ENCODE measurements around the gene JMJD8. TPM values are rescaled to one million over a fixed set of nuclear protein-coding genes. Genes with fewer than 3 reads are reported as not detected.

JMJD8 gene
- total RNA-seq, 4 donors from 2014 or later = 83.1 to 119 (median 101) TPM

- Histone ChIP-seq H3K9me3 (no peaks in the 10 kb centered on the region), H3K4me1 (peaks cover 0 to 75% (median 47%) of the 10 kb centered on the region in 4 donors), H3K27ac (peak overlapping the region in 2 of 4 donors; percentile 88), H3K4me3 (no peak overlapping the region), H3K27me3 (no peaks in the 10 kb centered on the region), H3K36me3 (no peaks in the 10 kb centered on the region)
- WGBS, 2 donors = 62 to 77% methylated on average over 6 of the region's 6 CpGs
- no peak for DNase-seq (ENCODE audit: low spot score in 2 of 2)
- TF ChIP-seq EP300 (IDR thresholded peaks at IDR 0.05) = no peak
- no peak for TF ChIP-seq CTCF (IDR thresholded peaks at IDR 0.05)
- TF ChIP-seq POLR2A (IDR thresholded peaks at IDR 0.05) = no peak
Observed at GRCh38 chr16:718922-719321, 34.8 kb upstream of the JMJD8 start.

GRCh38 chr16:718389-718788 lies 34.3 kb upstream of the JMJD8 start:
- TF ChIP-seq CTCF (IDR thresholded peaks at IDR 0.05) (no peak), POLR2A (IDR thresholded peaks at IDR 0.05) (no peak), EP300 (IDR thresholded peaks at IDR 0.05) (no peak)
- Histone ChIP-seq H3K36me3 (no peaks in the 10 kb centered on the region), H3K4me3 (no peak overlapping the region), H3K27me3 (no peaks in the 10 kb centered on the region), H3K27ac (peak overlapping the region in 3 of 4 donors; percentile 60 to 88 (median 88)), H3K4me1 (peaks cover 0 to 77% (median 47%) of the 10 kb centered on the region in 4 donors), H3K9me3 (no peaks in the 10 kb centered on the region)
- DNase-seq (ENCODE audit: low spot score in 2 of 2) = no peak
- WGBS, 2 donors = 57 to 85% methylated on average over 6 to 8 of the region's 9 CpGs

- 35 to 57% methylated on average over 21 to 25 of the region's 32 CpGs for WGBS, 2 donors
- H3K27ac ChIP-seq = peak overlapping the region in 3 of 4 donors; percentile 60 to 88 (median 88)
- peaks cover 0 to 77% (median 47%) of the 10 kb centered on the region in 4 donors for H3K4me1 ChIP-seq
- DNase-seq (ENCODE audit: low spot score in 2 of 2) = no peak
- no peak for TF ChIP-seq EP300 (IDR thresholded peaks at IDR 0.05)
- no peak for TF ChIP-seq CTCF (IDR thresholded peaks at IDR 0.05)
- no peak for TF ChIP-seq POLR2A (IDR thresholded peaks at IDR 0.05)
- H3K36me3 ChIP-seq = no peaks in the 10 kb centered on the region
- no peaks in the 10 kb centered on the region for H3K9me3 ChIP-seq
- H3K27me3 ChIP-seq = no peaks in the 10 kb centered on the region
- H3K4me3 ChIP-seq = peak overlapping the region in 1 of 4 donors; percentile 89
Observed at GRCh38 chr16:717450-718245, 33.5 kb upstream of the JMJD8 start.

GRCh38 chr16:716768-717325 lies 32.7 kb upstream of the JMJD8 start:
- WGBS, 2 donors = 52 to 76% methylated on average over 21 to 28 of the region's 29 CpGs
- Histone ChIP-seq H3K9me3 (no peaks in the 10 kb centered on the region), H3K4me3 (peak overlapping the region in 3 of 4 donors; percentile 49 to 89 (median 68)), H3K27ac (peak overlapping the region; percentile 46 to 88 (median 72)), H3K4me1 (peaks cover 0 to 74% (median 46%) of the 10 kb centered on the region in 4 donors), H3K27me3 (no peaks in the 10 kb centered on the region), H3K36me3 (no peaks in the 10 kb centered on the region)
- TF ChIP-seq POLR2A (IDR thresholded peaks at IDR 0.05) (no peak), CTCF (IDR thresholded peaks at IDR 0.05) (no peak), EP300 (IDR thresholded peaks at IDR 0.05) (no peak)
- no peak for DNase-seq (ENCODE audit: low spot score in 2 of 2)

GRCh38 chr16:716200-716568 lies 32.0 kb upstream of the JMJD8 start:
- Histone ChIP-seq H3K27ac (peak overlapping the region; percentile 55 to 88 (median 81)), H3K27me3 (peaks cover 0 to 5% of the 10 kb centered on the region in 2 donors), H3K4me3 (peak overlapping the region; percentile 49 to 89 (median 66)), H3K36me3 (no peaks in the 10 kb centered on the region), H3K4me1 (peaks cover 0 to 74% (median 43%) of the 10 kb centered on the region in 4 donors), H3K9me3 (no peaks in the 10 kb centered on the region)
- peak in 1 of 2 donors; percentile 38 for DNase-seq (ENCODE audit: low spot score in 2 of 2)
- 8 to 10% methylated on average over 4 to 7 of the region's 12 CpGs for WGBS, 2 donors
- TF ChIP-seq CTCF (IDR thresholded peaks at IDR 0.05) (no peak), EP300 (IDR thresholded peaks at IDR 0.05) (peak in 1 of 2 donors; percentile 53)

Data from tibial nerve (tissue), 4 donors.